Anterior cingulate cortex (tissue), 58 donors: Measurements from ENCODE around the gene LMAN2.
"Not testable (repeated sequence)": the region's sequence is repeated elsewhere in the genome, so short reads cannot be mapped to it uniquely, and the experiment has no call there.

Experiments
- DNase-seq, 58 donors: peaks; one replicate each; lab custom pipeline; 2025; lab: John Stamatoyannopoulos, UW

The LMAN2 gene

GRCh38 chr5:177310332-177310731 is 41.1 kb downstream of the LMAN2 start:
- no peak for DNase-seq

DNA sequence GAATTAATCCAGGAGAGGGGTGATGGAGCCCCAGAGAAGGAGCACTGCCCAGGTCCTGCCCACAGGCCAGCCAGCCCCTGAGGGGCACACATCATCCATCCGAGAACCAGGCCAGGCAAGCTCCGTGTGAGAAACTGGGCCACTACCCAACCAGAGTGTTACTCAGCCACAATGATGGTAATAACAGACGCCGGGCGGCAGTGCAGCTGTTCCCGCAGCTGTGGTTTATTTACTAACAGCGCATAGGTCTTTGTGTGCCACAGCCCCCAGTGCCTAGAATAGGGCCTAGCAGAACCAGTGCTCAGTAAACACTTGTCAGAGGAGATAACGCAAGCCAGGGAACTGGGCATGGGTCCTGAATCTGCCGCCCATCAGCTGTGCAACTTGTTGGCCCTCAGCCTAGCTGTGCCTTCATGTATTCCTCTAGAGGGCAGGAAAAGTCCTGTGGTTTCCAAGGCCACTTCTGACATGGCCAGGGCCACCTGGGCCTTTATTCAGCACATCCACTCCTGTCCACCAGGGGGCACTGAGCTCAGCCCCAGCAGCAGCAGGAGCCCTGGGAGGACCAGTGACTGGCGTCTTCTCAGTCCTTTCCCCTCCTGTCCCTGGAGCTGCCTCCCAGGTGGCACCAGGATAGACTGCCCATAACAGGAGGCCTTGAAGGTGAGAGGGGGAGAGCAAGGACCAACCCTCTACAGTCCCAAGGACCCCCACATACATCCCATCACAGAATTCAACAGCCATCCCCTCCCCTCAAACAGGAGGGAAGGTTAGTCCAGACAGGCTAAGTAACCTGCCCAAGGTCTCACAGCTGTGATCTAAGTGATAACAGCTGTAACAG is 41.9 kb downstream of the LMAN2 start:
- peak in 18 of 58 donors; percentile 6 to 68 (median 42) for DNase-seq

GRCh38 chr5:177308740-177309139 is 42.7 kb downstream of the LMAN2 start:
- DNase-seq = no peak

DNA sequence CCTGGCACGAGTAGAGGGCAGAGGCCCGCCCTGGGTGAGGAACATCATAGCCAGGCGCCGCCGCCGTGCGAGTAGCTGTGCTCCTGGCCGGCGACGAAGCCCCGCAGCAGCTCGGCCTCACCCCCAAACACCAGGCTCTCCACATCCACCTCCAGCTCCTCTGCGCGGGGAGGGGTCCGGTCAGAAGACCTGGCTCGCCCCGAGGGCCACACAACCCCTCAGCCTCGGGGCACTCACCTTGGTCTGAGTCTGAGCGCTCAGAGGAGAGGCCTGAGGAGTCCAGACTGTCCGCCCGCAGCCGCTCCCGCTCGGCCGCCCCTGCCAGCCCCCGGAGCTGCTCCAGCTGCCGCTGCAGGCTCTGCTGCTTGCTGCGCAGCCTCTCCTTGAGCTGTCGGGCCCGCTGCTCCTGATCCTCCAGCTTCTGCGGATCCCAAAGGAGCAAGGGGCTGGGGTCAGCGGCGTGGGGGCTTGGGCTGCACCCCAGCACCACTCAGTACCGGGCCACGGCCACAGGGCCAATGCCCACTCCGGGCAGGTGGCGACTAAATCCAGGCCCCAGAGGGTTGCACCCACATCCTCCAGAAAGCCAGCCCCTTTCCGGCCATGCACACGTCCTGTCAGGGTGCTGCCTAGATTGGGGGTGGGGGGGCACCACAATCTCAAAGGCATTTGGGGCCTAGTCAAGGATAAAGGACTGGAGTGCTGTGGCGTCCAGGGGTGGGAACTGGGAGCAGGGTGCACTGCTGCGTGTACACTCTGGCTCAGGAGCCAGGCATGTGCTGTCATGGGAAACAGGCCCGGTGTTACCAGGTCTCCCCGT is 43.7 kb downstream of the LMAN2 start:
- DNase-seq = no peak

GRCh38 chr5:177306674-177307543 is 44.6 kb downstream of the LMAN2 start:
- no peak for DNase-seq

GRCh38 chr5:177306103-177306640 is 45.3 kb downstream of the LMAN2 start:
- not testable (repeated sequence) for DNase-seq

DNA sequence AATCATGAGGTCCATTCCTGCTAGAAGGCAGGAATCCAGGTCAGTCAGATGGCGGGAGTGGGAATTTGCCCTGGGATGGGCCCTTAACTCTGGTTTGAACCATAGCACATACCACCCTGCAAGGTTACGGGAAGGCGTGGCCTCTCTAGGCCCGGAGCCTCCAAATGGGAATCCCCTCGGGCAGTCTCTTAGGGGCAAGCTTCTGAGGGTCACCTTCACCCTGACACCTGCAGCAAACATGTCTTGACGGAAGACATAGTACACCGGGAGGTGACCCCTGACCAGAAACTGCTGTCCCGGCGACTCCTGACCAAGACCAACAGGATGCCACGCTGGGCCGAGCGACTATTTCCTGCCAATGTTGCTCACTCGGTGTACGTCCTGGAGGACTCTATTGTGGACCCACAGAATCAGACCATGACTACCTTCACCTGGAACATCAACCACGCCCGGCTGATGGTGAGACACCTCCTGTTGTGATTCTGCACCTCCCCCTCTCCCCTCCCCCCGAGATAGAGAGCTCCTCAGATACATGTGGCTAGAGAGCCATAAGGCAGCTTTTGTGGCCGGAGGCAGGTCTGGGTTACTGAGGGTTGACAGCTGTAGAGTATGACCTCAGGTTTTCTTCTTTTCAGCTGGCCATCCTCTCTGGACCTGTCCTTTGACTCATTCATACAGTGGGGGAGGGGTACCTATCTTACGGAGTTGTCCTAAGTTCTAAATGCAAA is 46.9 kb downstream of the LMAN2 start:
- DNase-seq = no peak

- DNase-seq = peak in 1 of 58 donors; percentile 13
Observed at GRCh38 chr5:177303925-177304391, 47.5 kb downstream of the LMAN2 start.

DNA sequence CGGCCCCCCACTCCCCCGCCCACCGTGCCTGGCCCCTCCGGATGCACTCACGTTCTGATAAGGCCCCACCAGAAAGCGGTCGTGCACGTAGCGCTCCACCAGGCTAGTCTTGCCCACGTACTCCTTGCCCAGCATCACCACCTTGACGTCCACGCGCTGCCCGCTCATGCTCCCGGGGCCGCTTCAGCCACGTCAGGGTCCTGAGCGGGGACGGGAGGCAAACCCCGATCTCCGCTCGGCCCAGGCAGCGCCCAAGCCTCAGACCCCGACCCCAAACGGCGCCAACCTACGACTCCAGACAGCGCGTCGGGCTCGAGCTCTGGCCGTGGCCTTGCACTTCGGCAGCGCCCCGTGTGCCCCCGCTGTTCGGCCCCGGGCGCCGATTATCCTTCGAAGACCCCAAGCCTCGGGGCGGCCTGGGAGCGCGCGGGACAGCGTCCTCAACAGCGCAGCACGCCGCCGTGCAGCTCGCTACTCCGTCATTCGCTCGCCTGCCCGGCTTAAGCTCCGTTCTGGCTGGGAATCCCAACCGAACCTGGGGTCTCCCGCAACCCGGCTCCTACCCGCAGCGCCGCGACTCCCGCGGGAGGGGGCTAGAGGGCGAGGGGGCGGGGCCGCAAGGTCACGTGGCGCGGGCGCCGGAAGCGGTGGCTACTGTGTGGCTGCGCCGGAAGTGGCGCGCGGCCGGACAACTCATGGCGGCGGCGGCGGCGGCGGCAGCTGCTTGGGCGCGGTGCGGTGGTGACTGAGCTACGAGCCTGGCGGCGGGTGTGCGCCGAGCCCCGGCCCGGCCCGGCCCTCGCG is 48.1 kb downstream of the LMAN2 start, which contains the start of the genes PRELID1 and RAB24:
Gene PRELID1 (plus strand): TSS at position 679 of the 804 bp plus-strand sequence. CDS start 187 bp downstream, outside the sequence.
Gene RAB24 (minus strand): TSS at position 599 of the 804 bp plus-strand sequence. CDS start 431 bp downstream, at position 168.
- peak in 57 of 58 donors; percentile 27 to 92 (median 80) for DNase-seq

GRCh38 chr5:177302354-177303110 is 48.9 kb downstream of the LMAN2 start:
- DNase-seq = no peak

DNA sequence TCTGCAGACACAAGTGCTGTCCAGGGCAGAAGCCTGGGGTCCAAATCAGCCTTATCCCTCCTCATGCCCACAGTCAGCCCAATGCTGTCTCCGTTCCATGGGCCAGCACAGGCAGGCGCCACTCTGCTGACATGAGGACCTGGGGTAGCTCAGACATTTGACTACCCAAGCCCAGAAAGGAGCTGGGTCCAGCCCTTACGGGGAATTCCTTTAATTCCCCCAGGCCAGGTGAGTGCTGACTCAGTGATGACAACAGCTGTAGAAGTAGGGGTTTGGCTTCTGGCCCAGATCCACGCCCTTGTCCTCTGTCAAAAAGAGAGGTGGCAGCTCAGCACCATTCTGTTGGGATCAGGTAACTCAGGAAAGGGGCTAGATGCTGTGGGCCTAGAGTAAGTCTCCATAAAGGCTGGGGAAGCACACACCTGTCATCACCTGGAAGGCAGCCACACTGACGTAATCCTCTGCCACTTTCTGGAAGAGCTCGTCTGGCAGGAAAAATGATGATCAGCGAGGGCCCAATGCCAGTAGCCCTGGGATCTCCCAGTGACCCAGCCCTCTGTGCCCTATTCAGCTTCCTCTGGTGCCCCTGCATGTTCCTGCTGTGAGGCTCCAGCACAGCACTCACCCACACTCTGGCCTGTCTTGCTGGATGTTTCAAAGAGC is 49.8 kb downstream of the LMAN2 start:
- DNase-seq = peak in 1 of 58 donors; percentile 8

GRCh38 chr5:177300951-177301350 is 50.5 kb downstream of the LMAN2 start:
- DNase-seq = no peak

- DNase-seq = peak in 16 of 58 donors; percentile 7 to 65 (median 28)
Observed at GRCh38 chr5:177300236-177300880, 51.1 kb downstream of the LMAN2 start.

DNA sequence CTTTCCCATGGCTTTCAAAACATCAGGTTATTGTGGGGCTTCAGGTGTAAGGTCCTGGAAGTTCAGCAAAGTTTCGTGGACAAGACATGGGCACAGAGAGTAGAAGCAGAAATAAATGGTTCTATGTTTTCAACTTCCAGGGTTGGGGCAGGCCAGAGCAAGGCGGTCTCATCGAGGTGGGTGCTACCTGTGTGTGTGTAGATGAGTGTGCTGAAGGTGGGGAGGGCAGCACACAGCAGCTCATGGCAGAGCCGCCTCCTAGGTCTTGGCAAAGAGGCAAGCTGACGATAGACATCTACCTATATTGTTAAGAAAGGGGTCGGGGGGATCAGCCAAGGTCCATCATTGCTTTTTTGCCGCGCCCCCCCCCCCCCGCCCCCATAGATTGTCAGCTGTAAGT is 51.8 kb downstream of the LMAN2 start:
- DNase-seq = no peak

- DNase-seq = no peak
Observed at GRCh38 chr5:177297922-177298321, 53.5 kb downstream of the LMAN2 start.

GRCh38 chr5:177296581-177296980 is 54.9 kb downstream of the LMAN2 start:
- DNase-seq = no peak
